NOMO-1 treated with dmso at 0.1 percent for 144 hours (cell line): ENCODE results near the gene RBM6.
"Not testable (repeated sequence)": the region's sequence is repeated elsewhere in the genome, so short reads cannot be mapped to it uniquely, and the experiment has no call there.

Experiments used
- DNase-seq: peaks from one replicate; lab custom pipeline; 2025; ENCODE audit not compliant: unreplicated experiment; lab: John Stamatoyannopoulos, UW

Gene RBM6

DNA sequence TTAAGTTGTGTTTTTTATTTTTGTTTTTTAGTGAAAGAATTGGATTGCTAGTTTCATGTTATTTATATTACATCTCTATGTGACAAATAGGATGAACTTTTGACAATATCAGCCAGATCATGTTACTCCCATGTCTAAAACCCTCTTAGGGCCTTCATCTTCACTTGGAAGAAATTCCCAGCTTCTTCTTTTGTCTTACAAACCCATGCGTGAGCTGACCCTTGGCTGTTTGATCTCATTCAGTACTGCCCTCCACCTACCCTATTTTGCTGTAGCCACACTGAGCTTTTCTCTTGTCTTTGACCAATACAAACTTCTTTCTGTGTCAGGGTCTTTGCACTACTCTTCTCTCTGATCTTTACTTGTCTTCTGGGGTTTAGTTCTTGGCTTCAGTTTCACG lies 37.0 kb downstream of the RBM6 start:
- no peak for DNase-seq

DNA sequence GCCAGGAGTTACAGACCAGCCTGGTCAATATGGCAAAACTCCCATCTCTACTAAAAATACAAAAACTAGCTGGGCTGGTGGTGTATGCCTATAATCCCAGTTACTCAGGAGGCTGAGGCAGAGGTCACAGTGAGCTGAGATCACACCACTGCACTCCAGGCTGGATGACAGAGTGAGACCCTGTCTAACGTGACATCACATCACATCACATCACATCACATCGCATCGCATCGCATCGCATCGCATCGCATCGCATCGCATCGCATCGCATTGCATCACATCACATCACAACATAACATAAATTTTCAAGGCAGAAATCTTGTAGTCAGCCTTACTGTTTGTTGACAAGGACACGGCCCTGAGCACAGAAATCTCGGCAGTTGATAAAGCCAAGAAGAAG lies 44.4 kb downstream of the RBM6 start:
- no peak for DNase-seq

DNA sequence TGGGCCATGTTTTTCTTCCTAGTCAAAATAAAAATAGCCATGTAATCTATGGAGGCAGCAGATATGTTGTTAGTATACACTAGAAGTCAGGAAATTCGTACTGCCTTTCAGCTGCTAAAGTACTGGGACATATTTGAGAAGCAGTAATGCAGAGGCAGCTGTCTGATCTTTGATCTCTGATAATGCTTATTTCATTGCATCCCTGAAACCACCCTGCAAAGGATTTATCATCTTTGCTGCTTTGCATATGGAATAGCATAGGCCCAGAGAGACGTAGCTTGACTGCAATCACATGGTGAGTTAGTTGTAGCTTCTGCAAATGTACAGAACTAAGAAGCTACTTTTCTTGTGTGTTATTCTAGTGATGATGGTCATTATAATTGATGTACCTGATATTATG lies 52.4 kb downstream of the RBM6 start:
- DNase-seq = no peak

DNA sequence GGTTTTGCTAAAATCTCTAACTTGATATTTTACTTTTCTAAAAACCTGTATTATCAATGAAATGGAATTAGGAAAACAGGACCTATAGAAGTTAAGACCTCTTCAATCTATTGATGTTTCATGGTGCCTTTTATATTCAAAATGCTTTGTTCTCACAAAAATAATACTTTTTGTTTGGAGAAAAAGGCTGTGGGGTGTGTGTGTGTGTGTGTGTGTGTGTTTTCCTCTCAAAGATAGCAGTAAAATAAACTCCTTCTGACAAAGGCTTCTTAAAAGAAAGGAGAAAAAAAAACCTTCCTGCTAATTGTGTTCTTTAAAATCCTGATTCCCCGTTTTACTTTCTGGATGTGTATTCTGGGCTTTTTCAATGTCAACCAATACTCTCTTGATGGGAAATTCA lies 54.5 kb downstream of the RBM6 start:
- no peak for DNase-seq

DNA sequence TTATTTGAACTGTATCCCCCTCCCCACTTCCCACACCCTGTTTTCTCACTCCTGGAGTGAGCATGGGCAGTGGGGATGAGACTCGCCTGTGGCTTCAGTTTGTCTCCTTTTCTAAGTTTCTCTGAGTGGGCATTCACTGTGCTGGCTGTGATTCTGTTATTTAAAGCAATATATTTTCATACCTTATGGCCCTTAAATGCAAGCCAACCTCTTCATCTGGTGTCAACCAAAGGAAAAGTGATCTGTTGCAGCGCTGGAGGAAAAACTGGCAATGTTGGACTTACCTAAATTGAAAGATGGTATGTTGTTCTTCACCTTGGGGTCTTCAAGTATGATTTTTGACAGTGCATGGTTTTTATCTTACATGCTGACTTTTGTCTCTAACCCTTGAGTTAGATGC lies 56.1 kb downstream of the RBM6 start:
- no peak for DNase-seq

DNA sequence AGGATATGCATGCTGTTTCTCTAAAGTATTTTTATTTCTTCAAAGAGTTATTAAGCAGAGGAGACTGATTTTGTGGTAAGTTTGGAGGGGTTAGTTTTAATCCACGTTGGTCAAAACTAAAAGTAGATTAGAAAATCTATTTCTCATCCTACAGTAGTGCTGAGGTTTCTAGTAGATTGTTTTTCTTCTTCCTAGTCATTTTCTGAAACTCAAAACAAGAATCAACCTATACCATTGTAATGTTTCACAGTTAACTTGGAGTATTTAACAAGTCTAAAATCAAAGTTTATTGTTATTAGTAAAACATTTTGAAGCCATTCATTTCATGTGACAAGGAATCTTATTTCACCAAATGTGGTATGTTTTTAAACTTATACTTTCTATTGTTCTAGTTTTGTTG lies 57.9 kb downstream of the RBM6 start:
- no peak for DNase-seq

DNA sequence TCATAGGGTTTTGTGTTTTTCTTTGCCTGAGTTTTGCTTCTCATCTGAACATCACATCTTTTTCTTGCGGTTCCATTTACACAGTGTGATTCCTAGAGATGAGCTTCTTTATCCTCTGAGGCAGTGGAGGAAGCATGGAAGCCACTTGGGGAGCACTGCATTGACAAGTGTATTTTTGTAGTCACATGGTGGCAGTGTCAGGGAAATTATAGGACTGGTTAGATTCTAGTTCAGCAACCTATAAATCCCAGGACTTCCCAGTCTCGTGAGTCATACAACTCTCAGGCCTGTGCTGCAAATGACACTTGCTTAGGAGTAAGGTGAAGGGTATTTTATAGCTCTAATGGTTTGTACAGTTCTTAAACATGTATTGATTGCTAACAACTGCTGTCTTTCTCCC lies 58.4 kb downstream of the RBM6 start:
- no peak for DNase-seq

DNA sequence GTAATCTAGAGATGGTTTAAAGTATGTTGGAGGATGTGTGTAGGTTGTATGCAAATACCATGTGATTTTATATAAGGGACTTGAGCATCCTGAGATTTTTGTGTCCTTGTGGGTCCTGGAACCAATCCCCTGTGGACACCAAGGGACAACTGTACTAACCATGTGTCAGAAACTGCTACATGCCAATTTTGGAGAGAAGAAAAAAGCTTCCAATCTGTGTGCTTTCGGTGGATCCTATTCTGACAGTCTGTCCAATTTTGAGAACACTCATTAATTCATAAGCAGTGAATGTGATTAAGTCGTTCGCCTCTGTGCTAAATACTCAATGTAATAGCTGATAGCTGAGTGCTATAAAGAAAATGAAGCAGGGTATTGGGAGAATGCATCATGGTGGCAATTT lies 61.6 kb downstream of the RBM6 start:
- no peak for DNase-seq

DNA sequence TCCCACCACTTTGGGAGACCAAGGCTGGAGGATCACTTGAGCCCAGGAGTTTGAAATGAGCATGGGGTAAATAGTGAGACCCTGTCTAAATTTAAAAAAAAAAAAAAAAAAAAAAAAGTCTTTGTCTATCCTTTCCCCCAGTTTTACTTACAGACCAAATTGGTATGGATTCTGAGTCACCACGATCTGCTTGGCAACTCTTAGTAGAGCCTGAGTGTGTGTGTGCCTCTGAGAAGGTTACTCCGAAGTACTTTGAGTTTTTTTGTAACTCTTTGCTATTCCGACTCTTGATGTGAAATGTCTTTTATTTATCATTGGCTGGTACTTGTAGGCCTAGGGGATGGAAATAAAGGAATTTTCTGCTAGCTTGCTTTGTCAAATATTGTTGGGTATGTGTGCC lies 63.3 kb downstream of the RBM6 start:
- DNase-seq = no peak

DNA sequence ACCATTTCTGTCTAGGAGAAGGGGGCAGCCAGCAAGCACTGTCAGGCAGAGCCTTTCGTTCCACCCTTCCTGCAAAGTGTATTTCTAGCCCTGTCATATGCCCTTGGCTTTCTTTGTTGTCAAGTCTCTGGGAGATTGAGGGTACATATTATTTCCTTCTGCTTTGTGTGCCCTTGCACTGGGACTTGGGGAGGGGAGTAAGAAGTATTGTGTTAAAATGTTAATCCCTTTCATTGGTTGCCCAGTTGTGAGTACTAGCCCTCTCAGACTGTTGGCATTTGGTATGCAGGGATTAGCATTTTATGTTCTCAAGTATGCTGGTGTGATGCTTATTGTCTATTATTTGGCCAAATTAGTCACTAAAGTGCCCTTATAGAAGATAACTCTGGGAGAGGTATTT lies 63.9 kb downstream of the RBM6 start:
- no peak for DNase-seq

DNA sequence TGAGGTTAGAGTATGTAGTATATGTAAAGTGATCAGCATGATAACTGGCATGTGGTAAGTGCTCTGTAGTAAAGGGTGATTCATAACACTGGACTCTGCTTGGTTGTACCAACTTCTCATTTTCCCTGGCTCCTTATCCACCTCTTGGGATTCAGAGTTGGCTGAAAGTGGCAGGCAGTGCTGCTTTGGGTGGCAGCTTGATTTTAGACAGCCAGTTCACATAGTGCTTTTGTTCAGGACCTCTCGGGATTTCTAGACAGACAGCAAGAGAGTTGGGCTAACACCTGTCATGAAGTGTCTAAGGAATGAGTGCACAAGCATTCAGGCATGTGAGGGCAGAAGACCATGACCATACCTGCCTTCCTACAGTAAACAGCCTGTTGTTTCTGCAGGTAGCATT lies 69.0 kb downstream of the RBM6 start:
- no peak for DNase-seq

DNA sequence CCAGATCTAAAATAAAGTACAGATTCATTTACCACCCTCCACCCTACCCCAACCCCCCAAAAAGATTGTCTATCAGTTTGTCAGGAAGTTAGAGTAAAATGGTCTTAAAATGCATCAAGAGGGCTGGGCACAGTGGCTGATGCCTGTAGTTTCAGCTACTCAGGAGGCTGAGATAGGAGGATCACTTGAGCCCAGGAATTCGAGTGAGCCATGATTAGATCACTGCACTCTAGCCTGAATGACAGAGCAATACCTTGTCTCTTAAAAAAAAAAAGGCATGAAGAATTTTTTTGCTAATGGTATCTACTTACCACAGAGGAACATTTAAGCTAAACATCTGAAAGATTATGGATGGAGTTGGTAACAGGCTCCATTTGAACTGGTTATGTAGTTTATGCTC lies 71.0 kb downstream of the RBM6 start:
- no peak for DNase-seq

DNA sequence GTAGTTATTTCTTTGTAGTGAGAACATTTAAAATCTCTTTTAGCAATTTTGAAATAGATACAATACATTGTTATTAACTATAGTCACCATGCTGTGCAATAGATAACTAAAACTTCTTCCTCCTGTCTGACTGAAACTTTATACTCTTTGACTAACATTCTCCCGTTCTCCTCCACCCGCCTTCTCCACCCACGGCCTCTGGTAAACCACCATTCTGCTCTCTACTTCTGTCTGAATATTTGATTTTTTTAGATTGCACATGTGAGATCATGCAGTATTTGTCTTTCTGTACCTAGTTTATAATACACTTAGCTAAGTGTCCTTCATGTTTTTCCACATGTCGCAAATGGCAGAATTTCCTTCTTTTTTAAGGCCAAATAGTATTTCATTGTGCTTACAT lies 76.0 kb downstream of the RBM6 start:
- no peak for DNase-seq

DNA sequence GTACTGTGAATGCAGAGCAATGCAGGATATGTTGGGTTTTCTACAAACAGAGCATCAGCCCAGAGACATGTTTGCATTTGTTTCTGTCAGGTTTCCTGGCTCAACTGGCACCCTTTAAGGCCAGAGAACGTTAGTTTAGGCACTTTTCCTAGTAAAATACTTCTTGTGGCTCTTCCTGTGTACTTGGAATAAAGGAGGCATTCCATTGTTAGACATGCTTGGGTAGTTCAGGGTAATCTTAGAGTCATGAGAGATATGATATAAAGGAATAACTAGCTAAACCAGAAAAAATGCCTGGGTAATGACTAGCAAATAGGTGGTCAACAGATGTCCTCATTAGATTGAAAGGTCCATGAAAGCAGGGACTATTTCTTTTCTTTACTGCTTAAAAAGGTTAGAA lies 88.4 kb downstream of the RBM6 start:
- DNase-seq = no peak

DNA sequence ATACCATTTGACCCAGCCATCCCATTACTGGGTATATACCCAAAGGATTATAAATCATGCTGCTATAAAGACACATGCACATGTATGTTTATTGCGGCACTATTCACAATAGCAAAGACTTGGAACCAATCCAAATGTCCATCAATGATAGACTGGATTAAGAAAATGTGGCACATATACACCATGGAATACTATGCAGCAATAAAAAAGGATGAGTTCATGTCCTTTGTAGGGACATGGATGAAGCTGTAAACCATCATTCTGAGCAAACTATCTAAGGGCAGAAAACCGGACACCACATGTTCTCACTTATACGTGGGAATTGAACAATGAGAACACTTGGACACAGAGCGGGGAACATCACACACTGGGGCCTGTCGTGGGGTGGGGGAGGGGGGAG lies 91.3 kb downstream of the RBM6 start:
- not testable (repeated sequence) for DNase-seq

DNA sequence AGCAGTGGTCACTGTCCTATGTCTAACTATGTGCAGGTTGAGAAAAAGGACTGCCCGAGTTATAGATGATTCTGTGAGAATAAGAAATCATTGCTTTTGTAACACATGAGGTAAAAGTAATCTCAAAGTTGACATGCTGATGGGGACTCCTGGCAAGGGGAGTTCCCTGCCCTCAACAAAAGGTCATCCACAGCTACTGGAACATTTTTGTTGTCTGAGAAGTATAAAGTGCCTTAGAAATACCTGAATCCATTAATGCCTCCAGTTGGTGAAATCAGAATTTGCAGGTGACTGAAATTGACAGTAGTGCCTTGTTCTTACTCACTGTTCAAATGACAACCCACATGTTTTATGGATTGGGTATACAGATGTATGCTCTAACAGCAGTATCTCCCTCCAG lies 105.0 kb downstream of the RBM6 start:
- no peak for DNase-seq

DNA sequence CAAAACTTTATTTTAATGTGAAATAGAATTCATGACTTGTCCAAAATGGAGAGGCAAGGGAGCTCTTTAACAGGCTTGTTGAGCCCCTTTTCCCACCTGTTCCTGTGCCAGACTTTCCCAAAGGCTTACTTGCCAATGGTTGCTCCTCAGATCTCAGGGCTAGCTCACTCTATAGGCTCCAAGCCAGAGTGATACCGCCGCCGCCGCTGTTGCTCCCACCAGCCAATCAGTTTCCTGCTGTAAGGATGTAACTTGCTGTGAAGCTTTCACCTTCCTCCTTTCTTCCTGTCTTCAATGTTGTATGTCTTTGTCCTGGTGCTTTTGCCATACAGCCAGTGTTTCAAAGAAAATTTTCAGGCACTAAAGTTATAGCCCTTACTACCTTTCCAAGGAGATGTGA lies 107.5 kb downstream of the RBM6 start:
- DNase-seq = no peak

DNA sequence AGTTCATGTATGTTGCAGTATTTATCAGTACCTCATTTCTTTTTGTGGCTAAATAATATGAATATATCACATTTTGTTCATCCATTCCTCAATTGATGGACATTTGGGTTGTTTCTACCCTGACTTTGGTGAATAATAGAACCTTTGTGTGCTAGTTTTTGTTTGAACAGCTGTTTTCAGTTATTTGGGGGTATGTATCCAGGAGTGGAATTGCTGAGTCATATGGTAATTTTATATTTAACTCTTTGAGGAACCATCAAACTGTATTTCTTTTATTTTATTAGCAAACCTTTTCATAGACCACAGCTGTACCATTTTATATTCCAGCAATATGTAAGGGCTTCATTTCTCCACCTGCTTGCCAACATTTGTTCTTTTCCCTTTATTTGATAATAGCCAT lies 110.4 kb downstream of the RBM6 start:
- no peak for DNase-seq

DNA sequence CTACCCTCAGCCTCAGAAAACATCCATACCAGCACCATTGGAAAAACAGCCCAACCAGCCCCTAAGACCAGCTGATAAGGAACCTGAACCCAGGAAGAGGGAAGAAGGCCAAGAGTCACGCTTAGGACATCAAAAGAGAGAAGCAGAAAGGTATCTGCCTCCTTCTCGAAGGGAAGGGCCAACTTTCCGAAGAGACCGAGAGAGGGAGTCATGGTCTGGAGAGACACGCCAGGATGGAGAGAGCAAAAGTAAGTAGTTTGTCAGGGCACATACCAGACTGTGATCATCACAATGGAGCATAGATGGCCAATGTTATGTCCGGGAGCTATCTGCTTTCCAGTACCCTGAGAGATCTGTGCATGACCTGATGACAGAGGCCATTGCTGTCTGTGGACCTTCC lies 117.8 kb downstream of the RBM6 start:
- DNase-seq = no peak

DNA sequence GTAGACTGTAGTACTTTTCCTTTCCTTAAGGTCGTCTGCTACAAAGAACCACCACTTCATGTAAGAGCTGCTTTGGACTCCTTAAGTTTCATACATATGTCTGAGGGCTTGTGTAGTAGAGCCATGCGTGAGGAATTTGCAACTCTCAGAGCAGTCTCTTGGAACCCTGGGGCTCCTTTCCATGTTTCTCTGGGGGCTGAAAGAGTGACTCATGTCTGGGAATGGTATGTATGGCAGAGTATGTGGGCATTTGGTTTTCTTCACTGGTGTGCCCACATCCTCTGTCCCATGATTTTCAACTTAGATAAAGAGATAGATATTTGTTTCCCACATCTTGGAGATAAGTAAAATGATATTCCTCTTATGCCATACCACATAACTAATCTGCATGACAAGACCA lies 128.2 kb downstream of the RBM6 start:
- no peak for DNase-seq

DNA sequence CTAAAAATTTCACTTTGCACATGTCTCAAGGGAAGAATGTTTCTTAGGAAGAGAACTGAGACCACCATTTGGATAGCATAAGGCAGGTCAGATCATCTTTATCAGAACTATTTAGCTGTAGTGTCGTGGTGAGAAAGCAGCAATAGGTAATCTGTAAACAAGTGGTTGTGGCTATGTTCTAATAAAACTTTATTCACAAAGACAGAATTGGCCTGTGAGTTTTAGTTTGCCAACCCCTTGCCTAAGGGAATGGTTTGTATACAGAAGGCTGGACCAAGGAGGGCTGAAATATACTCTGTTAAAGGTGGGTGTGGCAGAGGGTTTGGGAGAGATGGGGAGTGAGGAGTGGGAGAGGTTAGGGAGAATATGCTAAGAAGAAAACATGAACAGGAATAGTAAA lies 138.1 kb downstream of the RBM6 start:
- no peak for DNase-seq

DNA sequence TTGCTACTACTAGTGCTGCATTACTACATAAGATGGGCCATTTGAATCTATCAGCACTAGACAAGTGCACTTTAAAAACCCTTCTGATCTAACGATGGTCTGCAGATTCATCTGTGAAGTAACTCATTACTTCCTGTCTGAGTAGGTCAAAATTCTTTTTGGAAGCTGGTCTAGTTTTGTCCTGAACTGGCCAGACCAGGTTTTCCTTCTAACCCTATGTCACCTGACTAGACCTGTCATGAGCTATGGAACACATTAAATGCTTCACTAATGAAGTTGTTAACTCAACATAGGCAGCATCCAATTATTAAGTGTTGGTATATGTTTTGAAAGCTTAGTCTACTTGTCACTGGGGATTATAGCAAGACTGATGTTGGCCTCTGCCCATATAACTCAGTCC lies 138.7 kb downstream of the RBM6 start:
- no peak for DNase-seq

DNA sequence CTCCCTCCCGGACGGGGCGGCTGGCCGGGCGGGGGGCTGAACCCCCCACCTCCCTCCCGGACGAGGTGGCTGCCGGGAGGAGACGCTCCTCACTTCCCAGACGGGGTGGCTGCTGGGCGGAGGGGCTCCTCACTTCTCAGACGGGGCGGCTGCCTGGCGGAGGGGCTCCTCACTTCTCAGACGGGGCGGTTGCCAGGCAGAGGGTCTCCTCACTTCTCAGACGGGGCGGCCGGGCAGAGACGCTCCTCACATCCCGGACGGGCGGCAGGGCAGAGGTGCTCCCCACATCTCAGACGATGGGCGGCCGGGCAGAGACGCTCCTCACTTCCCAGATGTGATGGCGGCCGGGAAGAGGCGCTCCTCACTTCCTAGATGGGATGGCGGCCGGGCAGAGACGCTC lies 145.0 kb downstream of the RBM6 start:
- not testable (repeated sequence) for DNase-seq
